CD14-positive monocyte (primary cell): ENCODE data around the gene CARMIL1. TPM values are rescaled to one million over a fixed set of nuclear protein-coding genes. Genes with fewer than 3 reads are reported as not detected.

Experiments
- DNase-seq, 3 donors: peaks; one replicate each; pipeline ENCODE4 v3.0.0-alpha.2; 2011 to 2022
- H2AFZ ChIP-seq: 2 replicates; pipeline ENCODE4 v1.6.0; 2012; ENCODE audit warnings: mild to moderate bottlenecking, low read depth, low read length, inconsistent platforms; ENCODE audit not compliant: insufficient read depth, poor library complexity, severe bottlenecking
- H3K27ac ChIP-seq, 2 donors: 1 replicate in 1 of 2; 2 replicates in 1 of 2; pipeline ENCODE4 v1.5.1; 2012 to 2013; ENCODE audit warnings: low read length in 2 of 2, control low read depth in 1 of 2, inconsistent platforms in 1 of 2, low read depth in 1 of 2, mild to moderate bottlenecking in 1 of 2
- H3K27me3 ChIP-seq, 2 donors: one replicate each; pipeline versions ENCODE4 v1.6.0 to v1.6.1; 2011 to 2013; ENCODE audit warnings: low read length in 2 of 2; ENCODE audit not compliant: control insufficient read depth in 2 of 2, insufficient read depth in 2 of 2
- H3K36me3 ChIP-seq, 2 donors: replicated peaks in 1 of 2; 1 replicate in 1 of 2; 2 replicates in 1 of 2; pipeline versions ENCODE4 v1.5.1 to v1.6.1; 2012 to 2013; ENCODE audit warnings: low read length in 2 of 2, control low read depth in 1 of 2, inconsistent platforms in 1 of 2, mild to moderate bottlenecking in 1 of 2; ENCODE audit not compliant: insufficient read depth in 2 of 2, control insufficient read depth in 1 of 2
- H3K4me1 ChIP-seq, 2 donors: 1 replicate in 1 of 2; 2 replicates in 1 of 2; pipeline versions ENCODE4 v1.5.1 to v1.6.1; 2012 to 2013; ENCODE audit warnings: low read length in 2 of 2, control low read depth in 1 of 2, inconsistent platforms in 1 of 2, mild to moderate bottlenecking in 1 of 2, moderate library complexity in 1 of 2; ENCODE audit not compliant: insufficient read depth in 2 of 2, control insufficient read depth in 1 of 2
- H3K4me2 ChIP-seq: replicated peaks from 2 replicates; pipeline ENCODE3; 2012; ENCODE audit warnings: low read length, moderate library complexity, mild to moderate bottlenecking; ENCODE audit not compliant: poor library complexity, severe bottlenecking; ENCODE audit errors: extremely low read depth
- H3K4me3 ChIP-seq, 3 experiments: fragments of 200-600 bp in 1 of 3; sonication (generic) in 1 of 3; replicated peaks in 1 of 3; 1 replicate in 2 of 3; 2 replicates in 1 of 3; pipeline ENCODE4 v1.5.1; 2011 to 2013; ENCODE audit warnings: low read length in 3 of 3, mild to moderate bottlenecking in 3 of 3, control low read depth in 2 of 3, low read depth in 2 of 3, inconsistent platforms in 1 of 3, moderate library complexity in 1 of 3
- H3K79me2 ChIP-seq: 2 replicates; pipeline ENCODE4 v1.6.0; 2012; ENCODE audit warnings: mild to moderate bottlenecking, control low read depth, inconsistent platforms, low read length, moderate library complexity; ENCODE audit not compliant: insufficient read depth
- H3K9ac ChIP-seq: 2 replicates; pipeline ENCODE4 v1.6.0; 2017; ENCODE audit warnings: low read length, mild to moderate bottlenecking; ENCODE audit not compliant: insufficient read depth, poor library complexity, severe bottlenecking
- H3K9me3 ChIP-seq, 2 donors: replicated peaks in 1 of 2; 1 replicate in 1 of 2; 2 replicates in 1 of 2; pipeline versions ENCODE4 v1.5.1 to v1.6.1; 2012 to 2013; ENCODE audit warnings: low read length in 2 of 2, control low read depth in 1 of 2; ENCODE audit not compliant: control insufficient read depth in 1 of 2, insufficient read depth in 1 of 2
- H4K20me1 ChIP-seq: 2 replicates; pipeline ENCODE4 v1.6.0; 2012; ENCODE audit warnings: mild to moderate bottlenecking, low read length, control low read depth, moderate library complexity; ENCODE audit not compliant: insufficient read depth
- H3K27ac Mint-ChIP-seq, 7 donors: one replicate each; pipeline ENCODE4 v1.8.0; 2020; ENCODE audit warnings: mild to moderate bottlenecking in 7 of 7, mixed read lengths in 7 of 7, moderate library complexity in 6 of 7, inconsistent platforms in 2 of 7
- H3K27me3 Mint-ChIP-seq, 3 donors: one replicate each; pipeline ENCODE4 v1.8.0; 2021 to 2022; ENCODE audit warnings: low read depth in 3 of 3, mild to moderate bottlenecking in 3 of 3, mixed read lengths in 3 of 3, moderate library complexity in 3 of 3, inconsistent platforms in 1 of 3
- H3K36me3 Mint-ChIP-seq, 2 donors: one replicate each; pipeline ENCODE4 v1.8.0; 2020; ENCODE audit warnings: mixed read lengths in 2 of 2, inconsistent platforms in 1 of 2, mild to moderate bottlenecking in 1 of 2
- H3K4me1 Mint-ChIP-seq: one replicate; pipeline ENCODE4 v1.8.0; 2020; ENCODE audit warnings: mild to moderate bottlenecking, mixed read lengths
- H3K4me3 Mint-ChIP-seq, 2 donors: one replicate each; pipeline ENCODE4 v1.8.0; 2020; ENCODE audit warnings: mild to moderate bottlenecking in 2 of 2, mixed read lengths in 2 of 2, moderate library complexity in 1 of 2
- H3K9me3 Mint-ChIP-seq, 7 donors: one replicate each; pipeline ENCODE4 v1.8.0; 2020 to 2022; ENCODE audit warnings: mixed read lengths in 7 of 7, mild to moderate bottlenecking in 6 of 7, moderate library complexity in 6 of 7, inconsistent platforms in 2 of 7
- CTCF ChIP-seq: fragments of 200-600 bp; IDR thresholded peaks from one replicate; pipeline ENCODE4 v1.8.0; 2022; ENCODE audit warnings: antibody characterized with exemption, mild to moderate bottlenecking
- WGBS: methylation state at CpG from one replicate; pipeline ENCODE4 v1.1.5; 2013; ENCODE audit warnings: missing lambda C conversion rate; ENCODE audit not compliant: insufficient coverage; 5-methylcytosine and 5-hydroxymethylcytosine counted together
- intact Hi-C, 2 donors: fragments of 100-400 bp; cut with micrococcal nuclease; formaldehyde crosslinking; loops; one replicate each; pipeline versions ENCODE4 v1.15.0 to v1.15.1; 2023
- polyA plus RNA-seq, 3 donors: library from polyadenylated mRNA; depleted of rRNA in 1 of 3; unstranded in 2 of 3; stranded (reverse) in 1 of 3; fragments of 300-500 nt in 2 of 3; fragments of >200 nt in 1 of 3; fragmentation: Illumina TruSeq in 2 of 3; gene quantifications; 1 replicate in 2 of 3; 2 replicates in 1 of 3; pipeline ENCODE4 v1.2.3, GENCODE V29; 2012 to 2021

Gene CARMIL1
- polyA plus RNA-seq, 3 donors = 0.30 to 0.49 (median 0.41) TPM

- TF ChIP-seq CTCF = no peak
- Mint-ChIP-seq H3K27ac (peak overlapping the region in 1 of 7 donors; percentile 3), H3K27me3 (no peaks in the 10 kb centered on the region), H3K9me3 (peaks cover 2 to 6% (median 4%) of the 10 kb centered on the region in 7 donors), H3K36me3 (peaks cover 0 to 19% of the 10 kb centered on the region in 2 donors), H3K4me1 (peaks cover 8% of the 10 kb centered on the region), H3K4me3 (no peak overlapping the region)
- intact Hi-C loops = no loop called here
- no peaks in the 10 kb centered on the region for H3K79me2 ChIP-seq
- no peaks in the 10 kb centered on the region for H3K27me3 ChIP-seq
- no peak overlapping the region for H3K4me3 ChIP-seq
- 100% methylated on average over 1 of the region's 2 CpGs for WGBS
- H3K36me3 ChIP-seq = peaks cover 1 to 3% of the 10 kb centered on the region in 2 donors
- H4K20me1 ChIP-seq = peaks cover 3% of the 10 kb centered on the region
- H3K27ac ChIP-seq = no peak overlapping the region
- no peak overlapping the region for H3K9ac ChIP-seq
- no peak for DNase-seq
- no peak overlapping the region for H3K4me2 ChIP-seq
- peaks cover 0 to 3% of the 10 kb centered on the region in 2 donors for H3K4me1 ChIP-seq
- H3K9me3 ChIP-seq = peaks cover 4 to 5% of the 10 kb centered on the region in 2 donors
- no peak overlapping the region for H2AFZ ChIP-seq
These were observed 108.3 kb downstream of the CARMIL1 start for GRCh38 chr6:25387483-25387882.

- Mint-ChIP-seq H3K27ac (peak overlapping the region in 2 of 7 donors; percentile 3 to 4), H3K4me1 (peaks cover 8% of the 10 kb centered on the region), H3K27me3 (no peaks in the 10 kb centered on the region), H3K9me3 (peaks cover 0 to 2% (median 1%) of the 10 kb centered on the region in 7 donors), H3K4me3 (no peak overlapping the region), H3K36me3 (peaks cover 0 to 22% of the 10 kb centered on the region in 2 donors)
- H3K9me3 ChIP-seq = peaks cover 0 to under 1% of the 10 kb centered on the region in 2 donors
- H3K4me2 ChIP-seq = no peak overlapping the region
- H3K4me3 ChIP-seq = no peak overlapping the region
- H3K27me3 ChIP-seq = no peaks in the 10 kb centered on the region
- DNase-seq = no peak
- no CpG with 5 or more reads among the region's 2 CpGs for WGBS
- no peaks in the 10 kb centered on the region for H3K79me2 ChIP-seq
- no peak for TF ChIP-seq CTCF
- no peak overlapping the region for H3K9ac ChIP-seq
- peaks cover 0 to 3% of the 10 kb centered on the region in 2 donors for H3K4me1 ChIP-seq
- H3K36me3 ChIP-seq = peaks cover 4 to 8% of the 10 kb centered on the region in 2 donors
- intact Hi-C loops = no loop called here
- peaks cover 3% of the 10 kb centered on the region for H4K20me1 ChIP-seq
- H3K27ac ChIP-seq = no peak overlapping the region
- H2AFZ ChIP-seq = no peak overlapping the region
These were observed 108.7 kb downstream of the CARMIL1 start for GRCh38 chr6:25387911-25388310.
